NCI-H2227 (cell line): ENCODE data around the gene NUP153.
"Not testable (repeated sequence)": the region's sequence is repeated elsewhere in the genome, so short reads cannot be mapped to it uniquely, and the experiment has no call there.

ENCODE experiments used
- DNase-seq: peaks from one replicate; lab custom pipeline; 2025; ENCODE audit not compliant: unreplicated experiment; lab: John Stamatoyannopoulos, UW

NUP153 gene

DNA sequence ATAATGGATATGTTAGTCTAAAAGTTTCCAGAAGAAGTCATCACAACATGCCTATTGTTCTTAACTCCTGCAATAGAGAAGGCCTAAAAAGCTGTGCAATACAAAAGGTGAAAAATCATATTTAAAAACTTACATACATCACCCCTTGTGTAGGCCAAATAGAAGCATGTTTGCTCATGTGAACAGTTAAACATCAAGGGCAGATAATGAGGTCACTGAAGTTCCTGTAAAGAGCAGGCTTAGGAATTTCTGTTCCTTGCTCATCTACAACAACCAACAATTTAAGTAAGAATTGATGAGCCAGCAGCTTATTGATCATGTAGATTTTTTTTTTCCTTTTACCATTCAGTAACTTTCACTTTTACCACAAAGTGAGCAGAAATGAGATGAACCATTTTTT lies 7.5 kb upstream of the NUP153 start:
- DNase-seq = no peak

DNA sequence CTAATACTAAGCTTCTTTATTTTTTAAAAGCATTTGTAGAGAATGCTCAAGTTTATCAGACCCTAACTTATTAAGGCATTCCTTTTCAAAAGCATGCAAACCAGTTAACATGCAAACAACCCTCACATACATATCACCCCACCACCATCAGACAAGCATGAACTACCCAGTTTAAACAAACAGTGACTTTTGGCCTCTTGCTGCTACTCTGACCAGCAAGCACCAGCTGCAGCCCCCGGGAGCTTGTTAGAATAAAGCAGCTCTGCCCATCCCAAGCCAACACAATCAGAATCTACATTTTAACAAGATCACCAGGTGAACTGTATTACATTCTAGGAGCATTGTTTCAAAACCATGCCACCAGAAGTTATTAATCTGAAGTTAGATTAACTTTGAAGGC lies 5.9 kb upstream of the NUP153 start:
- no peak for DNase-seq

DNA sequence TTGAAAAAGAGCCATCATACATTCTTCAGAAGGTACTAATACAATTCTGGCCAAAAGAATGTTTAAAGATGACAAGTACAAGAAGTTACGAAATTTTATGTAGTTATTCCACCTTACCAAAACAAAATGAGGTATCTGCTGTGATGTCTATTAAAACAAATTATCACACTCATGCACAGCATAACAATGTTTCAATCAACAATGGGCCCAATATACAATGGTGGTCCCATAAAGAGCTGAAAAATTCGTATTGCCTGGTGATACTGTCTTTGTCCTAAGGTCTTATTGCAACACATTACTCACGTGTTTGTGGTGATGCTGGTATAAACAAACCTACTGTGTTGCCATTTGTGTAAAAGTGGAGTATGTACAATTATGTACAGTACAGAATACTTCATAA lies 3.6 kb upstream of the NUP153 start:
- DNase-seq = no peak

DNA sequence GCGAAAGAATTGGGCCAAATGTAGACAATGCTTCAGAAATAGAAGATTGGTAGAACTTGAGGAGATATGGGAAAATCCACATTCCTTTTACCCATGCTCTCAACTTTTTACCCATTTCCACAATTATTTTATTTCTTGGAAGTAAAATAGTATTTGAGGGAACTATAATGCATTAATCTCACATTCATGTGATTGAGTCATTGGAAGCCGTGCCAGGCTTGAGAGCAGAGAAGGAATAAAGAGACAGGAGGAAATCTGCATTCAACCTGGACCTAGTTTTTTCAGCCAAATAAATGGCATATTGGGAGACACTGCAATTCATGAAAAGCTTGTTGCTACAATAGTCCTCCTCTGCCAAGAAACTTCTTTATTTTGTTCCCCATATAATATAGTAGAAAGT lies 2.8 kb upstream of the NUP153 start:
- DNase-seq = no peak

DNA sequence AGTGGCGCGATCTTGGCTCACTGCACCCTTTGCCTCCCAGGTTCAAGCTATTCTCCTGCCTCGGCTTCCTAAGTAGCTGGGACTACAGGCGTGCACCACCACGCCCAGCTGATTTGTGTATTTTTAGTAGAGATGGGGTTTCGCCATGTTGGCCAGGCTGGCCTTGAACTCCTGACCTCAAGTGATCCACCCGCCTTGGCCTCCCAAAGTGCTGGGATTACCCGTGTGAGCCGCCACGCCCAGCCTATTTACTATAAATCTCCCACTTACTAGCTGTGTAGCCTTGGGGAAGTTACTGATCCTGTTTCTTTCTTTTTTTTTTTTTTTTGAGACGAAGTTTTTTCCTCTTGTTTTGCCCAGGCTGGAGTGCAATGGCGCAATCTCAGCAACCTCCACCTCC lies 1.3 kb upstream of the NUP153 start:
- DNase-seq = not testable (repeated sequence)

DNA sequence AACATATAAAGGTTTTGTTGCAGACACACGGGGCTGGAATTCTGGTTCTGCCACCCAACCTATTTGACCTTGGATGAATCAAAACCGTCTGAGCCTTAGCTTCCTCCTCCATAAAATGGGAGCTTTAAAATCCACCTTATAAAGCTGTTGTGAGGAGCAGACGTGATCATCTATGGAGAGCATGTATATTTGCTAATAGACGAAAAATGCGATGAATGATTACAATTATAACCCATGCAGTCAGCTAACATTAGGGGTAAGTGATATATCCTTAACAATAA lies 586 bp upstream of the NUP153 start:
- DNase-seq = peak; percentile 20

DNA sequence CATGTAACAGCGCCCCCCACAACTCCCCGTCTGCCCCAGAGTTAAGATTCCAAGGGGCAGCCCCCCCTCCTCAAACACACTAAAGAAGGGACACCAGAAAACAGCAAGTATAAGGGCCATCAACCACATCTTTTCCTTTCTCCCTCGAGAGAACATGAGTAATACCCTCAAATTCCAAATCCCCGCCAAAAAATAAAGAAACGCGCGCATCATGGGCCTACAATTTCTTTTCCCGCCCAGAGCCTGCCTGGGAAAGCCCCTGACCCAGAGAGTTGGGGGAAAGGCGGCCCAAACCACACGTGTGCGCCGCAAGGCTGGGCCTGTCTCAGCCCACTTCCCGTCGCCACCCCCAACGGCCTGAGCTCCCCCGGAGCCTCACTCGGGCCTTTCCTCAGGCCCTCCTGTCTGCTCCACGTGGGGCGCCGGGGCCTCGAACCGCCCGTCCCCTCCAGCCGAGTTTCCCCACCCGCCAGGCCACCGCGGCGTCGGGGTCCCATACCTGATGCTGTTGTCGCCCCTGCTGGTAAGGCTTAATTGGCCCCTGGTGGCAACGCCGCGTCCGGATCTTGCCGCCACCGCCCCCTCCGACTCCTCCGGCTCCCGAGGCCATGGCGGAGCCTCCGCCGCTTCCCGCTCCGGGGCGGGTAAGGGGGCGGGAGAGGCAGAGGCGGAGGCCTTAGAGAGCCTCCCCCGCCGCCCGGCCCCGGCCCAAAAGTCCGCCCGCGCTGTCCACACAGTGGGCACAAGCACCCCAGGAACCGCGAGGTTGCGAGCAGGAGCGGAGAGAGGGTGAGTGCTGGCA lies 746 bp downstream of the NUP153 start:
- peak; percentile 75 for DNase-seq

DNA sequence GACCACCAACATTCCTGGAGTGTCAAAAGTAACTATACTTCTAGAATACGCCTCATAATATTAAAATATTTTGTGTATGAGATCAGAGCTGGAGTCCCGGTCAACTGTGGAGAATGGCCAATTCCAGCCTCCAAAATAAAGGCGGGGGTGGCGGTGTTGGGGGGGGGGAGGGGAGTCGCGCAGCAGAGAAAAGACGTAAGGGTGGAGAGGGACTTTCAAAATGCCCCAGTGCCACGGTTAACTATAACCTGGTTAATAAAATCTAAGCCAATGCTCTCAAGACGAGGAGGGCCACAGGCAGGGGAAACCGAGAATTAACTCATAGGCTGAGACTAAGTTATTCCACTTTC lies 1.3 kb downstream of the NUP153 start:
- peak; percentile 52 for DNase-seq

DNA sequence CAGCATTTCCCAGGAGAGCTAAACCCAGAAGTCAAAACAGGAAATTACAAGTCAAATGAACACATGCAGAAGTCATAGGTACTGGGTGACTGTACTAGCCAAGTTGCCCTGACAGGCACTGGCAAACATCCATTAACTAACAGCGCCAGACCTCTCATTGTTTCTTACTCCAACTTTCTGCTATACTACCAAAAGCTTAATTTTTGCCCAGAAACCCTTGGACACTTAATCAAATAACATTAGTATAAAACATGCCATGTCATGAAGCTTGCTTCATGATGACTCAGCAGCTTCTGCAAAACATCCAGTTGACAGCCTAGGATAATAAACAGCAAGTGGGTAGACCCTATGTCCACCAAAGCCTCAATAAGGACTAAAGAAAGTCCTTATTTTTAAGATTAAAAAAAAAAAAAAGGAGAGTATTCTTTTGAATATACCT lies 3.5 kb downstream of the NUP153 start:
- DNase-seq = no peak

DNA sequence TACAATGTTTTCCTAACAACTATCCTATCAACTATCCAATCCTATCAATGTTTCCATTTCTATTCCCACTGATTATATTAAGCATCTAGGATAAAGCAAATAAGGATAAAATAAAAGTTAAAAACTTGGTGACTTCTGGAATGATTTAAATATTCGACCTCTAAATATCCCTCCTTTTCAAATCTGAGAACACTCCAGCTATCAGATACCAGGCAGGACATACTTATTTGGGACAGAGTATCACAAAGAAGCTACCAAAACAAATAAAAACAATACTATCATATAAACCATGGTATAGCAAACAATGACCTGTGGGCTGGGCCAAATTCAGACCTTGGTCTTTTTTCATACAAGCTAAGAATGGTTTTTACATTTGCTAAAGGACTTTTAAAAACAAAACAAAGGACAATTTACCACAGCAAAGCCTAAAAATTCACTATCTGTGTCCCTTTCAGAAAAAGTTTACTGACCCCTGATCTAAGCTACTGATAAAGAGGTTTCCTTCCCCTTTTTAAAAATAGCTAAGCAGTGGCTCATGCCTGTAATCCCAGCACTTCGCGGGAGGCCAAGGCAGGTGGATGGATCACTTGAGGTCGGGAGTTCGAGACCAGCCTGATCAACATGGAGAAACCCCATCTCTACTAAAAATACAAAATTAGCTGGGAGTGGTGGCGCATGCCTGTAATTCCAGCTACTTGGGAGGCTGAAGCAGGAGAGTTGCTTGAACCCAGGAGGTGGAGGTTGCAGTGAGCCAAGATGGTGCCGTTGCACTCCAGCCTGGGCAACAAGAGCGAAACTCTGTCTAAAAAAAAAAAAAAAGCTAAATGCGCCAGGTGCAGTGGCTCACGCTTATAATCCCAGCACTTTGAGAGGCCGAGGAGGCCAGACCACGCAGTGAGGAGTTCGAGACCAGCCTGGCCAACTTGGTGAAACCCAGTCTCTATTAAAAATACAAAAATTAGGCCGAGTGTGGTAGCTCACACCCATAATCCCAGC lies 6.0 kb downstream of the NUP153 start:
- no peak for DNase-seq

DNA sequence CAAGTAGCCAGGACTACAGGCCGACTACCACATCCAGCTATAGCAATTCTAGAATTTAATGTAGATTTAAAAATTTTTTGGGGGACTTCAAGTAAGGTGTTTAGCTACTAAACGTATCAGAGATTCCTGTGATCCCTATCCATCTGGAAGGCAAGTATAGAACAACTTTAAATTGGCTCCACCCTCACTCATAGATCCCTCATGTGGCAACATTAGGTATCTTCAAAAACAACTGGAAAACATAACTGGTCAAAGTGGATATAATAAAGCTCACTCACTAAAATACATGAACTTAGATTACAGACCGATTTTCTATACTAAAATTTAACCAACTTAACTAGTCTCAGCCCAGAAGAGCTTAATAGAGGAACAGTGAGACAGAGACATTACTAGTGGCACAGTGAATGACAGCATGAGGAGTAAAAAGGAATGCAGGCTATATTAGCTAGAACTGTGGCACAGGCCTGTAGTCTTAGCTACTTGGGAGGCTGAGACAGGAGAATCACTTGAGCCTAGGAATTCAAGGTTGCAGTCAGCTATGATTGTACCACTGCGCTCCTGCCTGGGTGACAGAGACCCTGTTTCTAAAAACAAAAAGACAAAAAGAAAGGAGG lies 14.7 kb downstream of the NUP153 start:
- no peak for DNase-seq

DNA sequence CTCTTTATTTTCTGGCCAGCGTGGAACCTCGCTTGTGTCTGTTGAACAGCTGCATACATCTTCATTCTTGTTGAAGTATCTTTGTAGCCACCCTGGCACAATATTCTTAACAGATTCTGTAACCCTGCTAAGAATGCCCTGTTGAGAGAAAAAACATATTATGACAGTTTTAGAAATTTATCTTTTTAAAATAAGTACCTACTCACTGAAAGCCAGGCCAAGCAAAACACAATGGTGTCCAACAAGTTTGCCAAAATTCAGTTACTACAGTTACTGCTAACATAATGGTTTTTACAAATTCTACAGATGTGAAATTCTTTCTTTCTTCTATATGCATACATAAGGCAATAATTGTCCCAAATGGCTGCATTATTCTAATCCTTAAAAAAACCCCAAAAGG lies 18.2 kb downstream of the NUP153 start:
- DNase-seq = peak; percentile 11

DNA sequence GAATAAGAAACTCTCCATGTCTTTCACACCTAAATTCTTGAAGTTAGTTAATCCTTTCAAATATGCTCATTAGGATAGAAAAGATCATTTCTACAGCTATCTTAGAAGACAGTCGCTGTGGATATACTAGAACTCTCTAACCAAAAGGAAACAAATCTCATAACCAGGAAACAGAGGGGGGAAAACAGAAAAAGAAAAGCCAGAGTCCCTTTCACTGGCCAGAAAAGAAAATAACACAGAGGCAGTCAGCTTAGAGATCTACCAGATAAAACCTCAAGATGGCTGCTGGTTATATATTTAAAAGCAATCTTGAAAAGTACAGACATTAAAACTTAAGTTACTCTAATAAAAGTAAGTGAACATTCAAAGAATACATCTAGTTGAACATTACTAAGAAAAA lies 19.6 kb downstream of the NUP153 start:
- no peak for DNase-seq

DNA sequence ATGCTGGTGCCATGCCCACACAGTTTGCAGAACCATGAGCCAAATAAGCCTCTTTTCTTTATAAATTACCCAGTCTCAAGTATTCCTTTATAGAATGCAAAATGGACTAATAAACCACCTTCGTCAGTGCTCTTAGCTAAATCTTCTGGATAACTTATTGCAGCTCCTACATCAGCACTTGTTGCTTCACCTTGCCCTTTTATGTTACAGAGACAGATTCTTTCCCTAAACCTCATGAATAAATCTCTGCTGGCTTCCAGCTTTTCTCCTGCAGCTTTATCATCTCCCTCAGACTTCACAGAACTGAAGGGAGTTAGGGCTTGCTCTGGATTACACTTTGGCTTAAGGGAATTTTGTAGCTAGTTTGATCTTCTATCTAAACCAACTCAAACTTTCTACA lies 22.6 kb downstream of the NUP153 start:
- no peak for DNase-seq

DNA sequence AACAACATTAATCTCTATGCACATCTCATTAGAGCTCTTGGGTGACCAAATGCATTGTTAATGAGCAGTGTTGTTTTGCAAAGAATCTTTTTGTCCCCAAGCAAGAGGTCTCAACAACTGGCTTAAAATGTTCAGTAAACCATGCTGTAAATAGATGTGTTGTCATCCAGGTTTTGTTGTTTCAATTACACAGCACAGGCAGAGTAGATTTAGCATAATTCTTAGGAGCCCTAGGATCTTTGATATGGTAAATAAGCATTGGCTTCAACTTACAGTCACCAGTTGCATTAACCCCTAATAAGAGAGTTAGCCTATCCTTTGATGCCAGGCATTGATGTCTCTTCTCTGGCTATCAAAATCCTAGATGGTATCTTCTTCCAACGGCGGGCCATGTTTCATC lies 23.3 kb downstream of the NUP153 start:
- DNase-seq = no peak

DNA sequence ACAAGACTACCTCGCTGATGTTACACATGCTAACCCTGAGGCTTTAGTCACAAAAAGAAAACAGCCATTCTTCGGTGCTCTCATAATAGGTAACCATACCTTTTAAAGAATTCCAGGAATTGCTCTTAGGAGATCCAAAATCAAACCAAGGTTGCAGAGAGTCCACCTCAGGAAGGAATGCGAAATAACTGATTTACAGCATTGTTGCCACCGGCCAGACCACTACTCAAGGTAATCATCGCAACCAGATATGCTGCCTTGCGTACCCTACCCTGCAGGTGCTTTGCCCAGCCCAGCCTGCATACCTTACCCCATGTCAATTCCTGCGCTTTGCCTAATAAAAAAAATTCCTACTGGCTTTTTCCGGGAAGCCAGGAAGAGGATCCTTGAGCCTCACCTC lies 27.0 kb downstream of the NUP153 start:
- DNase-seq = no peak

DNA sequence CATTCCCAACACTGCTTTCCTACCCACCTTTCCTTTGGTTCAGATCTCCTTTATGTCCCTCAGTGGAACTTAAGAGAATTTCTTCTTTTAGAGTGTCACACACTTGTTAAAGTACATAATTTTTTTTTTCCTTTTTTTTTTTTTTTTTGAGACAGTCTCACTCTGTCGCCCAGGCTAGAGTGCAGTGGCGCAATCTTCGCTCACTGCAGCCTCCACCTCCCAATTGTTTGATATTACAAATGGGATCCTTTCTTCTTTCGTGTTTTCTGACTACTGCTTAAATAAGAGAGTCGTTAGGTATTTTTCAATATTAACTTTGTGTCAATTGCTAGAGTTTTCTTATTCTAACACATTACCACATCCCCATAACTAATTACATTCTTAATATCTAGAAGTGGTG lies 29.1 kb downstream of the NUP153 start:
- DNase-seq = no peak

DNA sequence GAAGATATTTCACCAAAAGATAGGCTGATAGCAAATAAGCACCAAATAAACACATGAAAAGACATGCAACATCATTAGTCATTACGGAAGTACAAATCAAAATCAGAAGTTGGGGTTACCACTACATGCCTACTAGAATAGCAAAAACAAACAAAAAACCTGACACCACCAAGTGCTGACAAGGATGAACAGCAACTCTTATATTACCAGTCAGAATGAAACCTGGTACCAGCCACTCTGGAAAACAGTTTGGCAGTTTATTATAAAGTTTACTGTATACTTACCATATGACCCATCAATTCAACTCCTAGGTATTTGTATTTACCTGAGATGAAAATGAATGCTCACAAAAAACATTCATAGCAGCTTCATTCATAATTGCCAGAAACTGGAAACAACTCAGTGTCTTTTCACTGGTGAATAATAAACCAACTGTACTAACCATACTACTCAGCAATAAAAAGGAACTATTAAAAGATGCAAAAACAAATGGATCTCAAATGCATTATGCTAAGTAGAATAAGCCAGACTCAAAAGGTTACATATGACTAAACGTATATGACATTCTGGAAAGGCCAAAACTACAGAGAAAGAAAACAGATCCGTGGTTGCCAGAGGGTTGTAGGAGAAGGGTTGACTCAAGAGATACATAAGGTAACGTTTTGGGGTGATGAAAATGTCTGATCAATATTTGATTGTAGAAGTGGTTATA lies 33.0 kb downstream of the NUP153 start:
- DNase-seq = no peak

DNA sequence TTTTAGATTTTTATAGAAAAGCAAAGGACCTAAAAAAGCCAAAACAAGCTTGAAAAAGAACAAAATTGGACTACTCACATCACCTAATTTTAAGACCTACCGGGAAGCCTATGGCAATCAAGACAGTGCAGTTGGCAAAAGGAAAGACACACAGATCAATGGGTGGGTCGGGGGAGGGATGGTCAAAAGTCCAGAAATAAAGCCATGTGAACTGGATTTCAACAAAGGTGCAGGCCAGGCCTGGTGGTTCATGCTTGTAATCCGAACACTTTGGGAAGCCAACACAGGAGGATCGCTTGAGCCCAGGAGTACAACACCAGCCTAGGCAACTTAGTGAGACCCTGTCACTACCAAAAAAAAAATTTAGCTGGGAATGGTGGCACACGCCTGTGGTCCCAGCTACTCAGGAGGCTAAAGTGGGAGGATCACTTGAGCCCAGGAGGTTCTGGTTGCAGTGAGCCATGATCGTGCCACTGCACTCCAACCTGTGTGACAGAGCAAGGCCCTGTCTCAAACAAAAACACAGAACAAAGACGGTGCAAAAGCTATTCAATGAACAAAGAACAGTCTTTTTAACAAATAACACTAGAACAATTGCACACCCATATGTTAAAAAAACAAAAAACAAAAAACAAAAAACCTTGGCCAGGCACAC lies 34.5 kb downstream of the NUP153 start:
- no peak for DNase-seq

DNA sequence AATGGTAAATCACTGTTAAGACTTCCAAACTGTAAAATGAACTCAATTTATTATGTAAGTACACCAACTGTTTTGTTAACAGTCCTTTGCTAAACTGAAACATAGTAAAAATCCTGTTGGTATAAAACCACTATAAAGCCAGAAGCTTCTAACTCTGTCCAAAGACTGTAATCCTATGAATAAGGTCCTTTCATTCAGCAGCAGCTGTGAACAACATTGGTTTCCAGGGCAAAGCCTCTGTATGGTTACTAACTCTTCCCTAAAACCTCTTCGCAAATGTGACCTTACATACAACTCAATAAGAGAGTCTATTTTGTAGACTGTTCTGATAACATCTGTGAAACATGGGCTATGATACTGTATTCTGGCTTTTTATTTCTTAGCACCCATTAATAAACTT lies 40.1 kb downstream of the NUP153 start:
- DNase-seq = no peak

DNA sequence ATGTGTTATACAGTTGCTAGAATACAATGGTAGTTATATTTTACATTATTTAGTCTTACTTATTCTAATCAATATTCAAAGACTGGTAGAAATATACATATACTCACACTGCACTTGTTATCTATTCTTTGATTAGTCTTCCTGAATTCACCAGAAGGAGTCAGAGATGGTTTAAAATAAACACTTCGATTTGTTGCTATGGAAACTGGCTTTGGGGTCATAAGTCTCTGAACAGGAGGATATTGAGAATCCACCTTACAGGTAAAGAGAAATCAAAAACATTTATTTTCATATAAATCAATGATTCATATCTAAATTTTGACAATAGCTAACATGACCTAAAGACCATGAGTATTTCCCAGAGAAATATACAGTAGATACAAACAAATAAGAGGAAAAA lies 41.6 kb downstream of the NUP153 start:
- DNase-seq = no peak
